ENCODE measurements around the gene FOXE3.
"Not testable (repeated sequence)": the region's sequence is repeated elsewhere in the genome, so short reads cannot be mapped to it uniquely, and the experiment has no call there.

FOXE3 gene

GRCh38 chr1:47452426-47452825 is 36.3 kb downstream of the FOXE3 start:
- POLR2A ChIA-PET: no interaction called here
- CTCF ChIA-PET: interaction anchor here (0.8 to 1.4 kb wide), 5 partner anchors 12 to 258 kb away, joined by 3 to 5 read pairs (median 3); partner anchors contain the start of gene FOXD2
- no peak for TF ChIP-seq CTCF (IDR thresholded peaks at IDR 0.05; ENCODE audit: insufficient read depth, low read length, missing control alignments)
- no peak overlapping the region for H3K4me3 ChIP-seq (ENCODE audit: low read depth, low read length)
- DNase-seq (ENCODE audit: low read depth, low spot score): no peak

- DNase-seq (ENCODE audit: low read depth, low spot score); H3K4me3 ChIP-seq (ENCODE audit: low read depth, low read length); POLR2A ChIA-PET: not testable (repeated sequence)
- CTCF ChIA-PET: interaction anchor here (1.4 kb wide), 1 partner anchor 257 kb away, joined by 4 read pairs; no protein-coding TSS in a partner anchor
Measured at GRCh38 chr1:47453910-47454309, 37.8 kb downstream of the FOXE3 start.

GRCh38 chr1:47456250-47456649 is 40.2 kb downstream of the FOXE3 start:
- DNase-seq (ENCODE audit: low read depth, low spot score): no peak
- POLR2A ChIA-PET: no interaction called here
- no peak overlapping the region for H3K4me3 ChIP-seq (ENCODE audit: low read depth, low read length)
- no peak for TF ChIP-seq CTCF (IDR thresholded peaks at IDR 0.05; ENCODE audit: insufficient read depth, low read length, missing control alignments)
- CTCF ChIA-PET: no interaction called here

GRCh38 chr1:47457547-47457946 is 41.5 kb downstream of the FOXE3 start:
- DNase-seq (ENCODE audit: low read depth, low spot score); H3K4me3 ChIP-seq (ENCODE audit: low read depth, low read length); POLR2A ChIA-PET: not testable (repeated sequence)
- CTCF ChIA-PET: interaction anchor here (5.2 kb wide), 1 partner anchor 21 kb away, joined by 20 read pairs; the partner anchor contains the start of gene FOXD2

- CTCF ChIA-PET: interaction anchor here (5.2 kb wide), 1 partner anchor 22 kb away, joined by 20 read pairs; the partner anchor contains the start of gene FOXD2
- POLR2A ChIA-PET: no interaction called here
- H3K4me3 ChIP-seq (ENCODE audit: low read depth, low read length): no peak overlapping the region
- TF ChIP-seq CTCF (IDR thresholded peaks at IDR 0.05; ENCODE audit: insufficient read depth, low read length, missing control alignments): no peak
- DNase-seq (ENCODE audit: low read depth, low spot score): no peak
Measured at GRCh38 chr1:47459253-47459788, 43.2 kb downstream of the FOXE3 start.

GRCh38 chr1:47460040-47460439 is 44.0 kb downstream of the FOXE3 start:
- ChIA-PET CTCF (interaction anchor here (1.2 to 5.2 kb wide), 2 partner anchors 12 to 23 kb away, joined by 3 to 20 read pairs; partner anchors contain the start of gene FOXD2), POLR2A (no interaction called here)
- no peak for TF ChIP-seq CTCF (IDR thresholded peaks at IDR 0.05; ENCODE audit: insufficient read depth, low read length, missing control alignments)
- no peak for DNase-seq (ENCODE audit: low read depth, low spot score)
- H3K4me3 ChIP-seq (ENCODE audit: low read depth, low read length): no peak overlapping the region

GRCh38 chr1:47460456-47460855 is 44.4 kb downstream of the FOXE3 start:
- DNase-seq (ENCODE audit: low read depth, low spot score): no peak
- H3K4me3 ChIP-seq (ENCODE audit: low read depth, low read length): no peak overlapping the region
- POLR2A ChIA-PET: no interaction called here
- CTCF ChIA-PET: interaction anchor here (1.2 to 5.2 kb wide), 2 partner anchors 12 to 24 kb away, joined by 3 to 20 read pairs; partner anchors contain the start of gene FOXD2
- TF ChIP-seq CTCF (IDR thresholded peaks at IDR 0.05; ENCODE audit: insufficient read depth, low read length, missing control alignments): no peak

Data from AG04449 (cell line).